Measurements from ENCODE around the gene SLC30A7.
"Not testable (repeated sequence)": the region's sequence is repeated elsewhere in the genome, so short reads cannot be mapped to it uniquely, and the experiment has no call there.

SLC30A7 gene

GRCh38 chr1:100876291-100876690 lies 19.6 kb upstream of the SLC30A7 start:
- FAIRE-seq, result no peak
- DNase-seq (ENCODE audit: insufficient read length, low spot score), result no peak
- TF ChIP-seq, protein P1, sequence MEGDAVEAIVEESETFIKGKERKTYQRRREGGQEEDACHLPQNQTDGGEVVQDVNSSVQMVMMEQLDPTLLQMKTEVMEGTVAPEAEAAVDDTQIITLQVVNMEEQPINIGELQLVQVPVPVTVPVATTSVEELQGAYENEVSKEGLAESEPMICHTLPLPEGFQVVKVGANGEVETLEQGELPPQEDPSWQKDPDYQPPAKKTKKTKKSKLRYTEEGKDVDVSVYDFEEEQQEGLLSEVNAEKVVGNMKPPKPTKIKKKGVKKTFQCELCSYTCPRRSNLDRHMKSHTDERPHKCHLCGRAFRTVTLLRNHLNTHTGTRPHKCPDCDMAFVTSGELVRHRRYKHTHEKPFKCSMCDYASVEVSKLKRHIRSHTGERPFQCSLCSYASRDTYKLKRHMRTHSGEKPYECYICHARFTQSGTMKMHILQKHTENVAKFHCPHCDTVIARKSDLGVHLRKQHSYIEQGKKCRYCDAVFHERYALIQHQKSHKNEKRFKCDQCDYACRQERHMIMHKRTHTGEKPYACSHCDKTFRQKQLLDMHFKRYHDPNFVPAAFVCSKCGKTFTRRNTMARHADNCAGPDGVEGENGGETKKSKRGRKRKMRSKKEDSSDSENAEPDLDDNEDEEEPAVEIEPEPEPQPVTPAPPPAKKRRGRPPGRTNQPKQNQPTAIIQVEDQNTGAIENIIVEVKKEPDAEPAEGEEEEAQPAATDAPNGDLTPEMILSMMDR (IDR thresholded peaks at IDR 0.05; ENCODE audit: insufficient read depth, missing control alignments), result no peak

GRCh38 chr1:100879422-100879821 lies 16.5 kb upstream of the SLC30A7 start:
- TF ChIP-seq, protein P1 (IDR thresholded peaks at IDR 0.05; ENCODE audit: insufficient read depth, missing control alignments), result no peak
- no peak for DNase-seq (ENCODE audit: insufficient read length, low spot score)
- no peak for FAIRE-seq

GRCh38 chr1:100881687-100882086 lies 14.2 kb upstream of the SLC30A7 start:
- FAIRE-seq (no peak), DNase-seq (ENCODE audit: insufficient read length, low spot score) (no peak)
- TF ChIP-seq, protein P1 (IDR thresholded peaks at IDR 0.05; ENCODE audit: insufficient read depth, missing control alignments), result no peak

DNA sequence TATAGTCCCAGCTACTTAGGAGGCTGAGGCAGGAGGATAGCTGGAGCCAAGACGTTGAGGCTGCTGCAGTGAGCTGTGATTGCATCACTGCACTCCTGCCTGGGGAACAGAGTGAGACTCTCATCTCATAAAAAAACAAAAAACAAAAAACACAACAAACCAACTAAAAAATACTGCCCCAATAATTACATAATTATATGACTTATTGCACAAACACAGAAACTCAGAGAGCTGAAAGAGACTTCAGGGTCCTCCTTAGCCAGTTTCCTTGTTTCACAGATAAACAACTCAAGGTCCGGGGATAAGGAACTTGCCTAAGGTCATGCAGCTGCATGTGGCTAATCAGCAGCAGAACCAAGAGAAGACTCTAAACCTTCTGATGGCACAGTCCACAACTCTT lies 13.2 kb upstream of the SLC30A7 start:
- DNase-seq (ENCODE audit: insufficient read length, low spot score) (no peak), FAIRE-seq (no peak)
- TF ChIP-seq, protein P1 (IDR thresholded peaks at IDR 0.05; ENCODE audit: insufficient read depth, missing control alignments), result no peak

DNA sequence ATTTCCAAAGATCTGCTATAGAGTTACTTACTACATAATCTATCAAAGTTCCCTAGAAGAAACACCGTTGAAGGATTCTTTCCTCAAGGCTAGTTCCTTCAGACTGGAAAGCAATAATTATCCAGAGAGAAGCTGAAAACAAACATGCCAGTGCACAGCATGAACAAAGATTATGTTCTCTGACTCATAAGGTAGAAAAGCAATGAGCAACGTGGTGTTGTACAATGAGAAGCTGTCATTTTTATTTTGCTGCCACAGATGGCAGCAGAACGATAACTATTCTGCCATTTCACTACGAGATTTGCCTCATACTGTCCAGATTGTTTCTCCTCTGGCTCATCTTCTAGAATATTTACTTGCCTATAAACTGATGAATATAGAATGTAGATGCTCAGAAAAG lies 11.9 kb upstream of the SLC30A7 start:
- FAIRE-seq (no peak), DNase-seq (ENCODE audit: insufficient read length, low spot score) (no peak)
- TF ChIP-seq, protein P1 (IDR thresholded peaks at IDR 0.05; ENCODE audit: insufficient read depth, missing control alignments), result no peak

DNA sequence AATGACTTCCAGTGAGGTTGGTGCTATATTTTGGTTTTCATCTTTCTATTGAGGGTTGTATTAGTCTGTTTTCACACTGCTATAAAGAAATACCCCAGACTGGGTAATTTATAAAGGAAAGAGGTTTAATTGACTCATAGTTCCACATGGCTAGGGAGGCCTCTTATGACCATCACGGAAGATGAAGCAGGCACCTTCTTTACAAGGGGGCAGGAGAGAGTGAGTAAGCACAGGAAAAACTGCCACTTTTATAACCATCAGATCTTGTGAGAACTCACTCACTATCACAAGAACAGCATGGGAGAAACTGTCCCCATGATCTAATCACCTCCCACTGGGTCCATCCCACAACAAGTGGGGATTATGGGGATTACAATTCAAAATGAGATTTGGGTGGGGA lies 6.9 kb upstream of the SLC30A7 start:
- FAIRE-seq; DNase-seq (ENCODE audit: insufficient read length, low spot score): not testable (repeated sequence)

DNA sequence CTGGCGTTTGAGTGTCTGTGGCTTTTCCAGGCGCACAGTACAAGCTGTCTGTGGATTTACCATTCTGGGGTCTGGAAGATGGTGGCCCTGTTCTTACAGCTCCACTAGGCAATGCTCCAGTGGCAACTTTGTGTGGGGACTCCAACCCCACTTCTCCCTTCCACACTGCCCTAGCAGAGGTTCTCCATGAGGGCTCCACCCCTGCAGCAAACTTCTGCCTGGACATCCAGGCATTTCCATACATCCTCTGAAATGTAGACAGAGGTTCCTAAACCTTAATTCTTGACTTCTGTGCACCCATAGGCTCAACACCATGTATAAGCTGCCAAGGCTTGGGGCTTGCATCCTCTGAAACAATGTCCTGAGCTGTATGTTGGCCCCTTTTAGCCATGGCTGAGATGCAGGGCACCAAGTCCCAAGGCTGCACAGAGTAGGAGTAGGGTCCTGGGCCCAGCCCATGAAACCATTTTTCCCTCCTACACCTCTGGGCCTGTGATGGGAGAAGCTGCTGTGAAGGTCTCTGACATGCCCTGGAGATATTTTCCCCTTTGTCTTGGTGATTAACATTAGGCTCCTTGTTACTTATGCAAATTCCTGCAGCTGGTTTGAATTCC lies 5.9 kb upstream of the SLC30A7 start:
- DNase-seq (ENCODE audit: insufficient read length, low spot score); FAIRE-seq: not testable (repeated sequence)

DNA sequence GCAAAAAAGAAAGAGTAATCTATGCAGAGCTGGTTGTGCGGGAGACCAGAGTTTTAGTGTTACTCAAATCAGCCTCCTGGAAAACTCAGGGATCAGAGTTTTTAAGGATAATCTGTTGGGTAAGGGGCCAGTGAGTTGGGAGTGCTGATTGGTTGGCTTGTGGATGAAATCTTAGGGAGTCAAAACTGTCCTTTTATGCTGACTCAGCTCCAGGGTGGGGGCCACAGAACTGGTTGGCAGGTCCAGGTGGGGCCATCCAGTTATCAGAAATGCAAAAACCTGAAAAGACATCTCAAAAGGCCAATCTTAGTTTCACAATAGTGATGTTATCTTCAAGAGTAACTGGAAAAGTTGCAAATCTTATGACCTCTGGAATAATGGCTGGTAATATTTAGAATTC lies 4.5 kb upstream of the SLC30A7 start:
- DNase-seq (ENCODE audit: insufficient read length, low spot score) (no peak), FAIRE-seq (no peak)
- TF ChIP-seq, protein P1 (IDR thresholded peaks at IDR 0.05; ENCODE audit: insufficient read depth, missing control alignments), result no peak
